Mammary epithelial cell (primary cell): ENCODE data around the gene PDE9A.

Source experiments
- CTCF ChIP-seq, 2 donors: IDR thresholded peaks in 1 of 2; conservative IDR thresholded peaks in 1 of 2; 2 replicates each; pipeline ENCODE4 v1.5.1; 2011 to 2012; ENCODE audit warnings: inconsistent platforms in 2 of 2, low read length in 2 of 2, mild to moderate bottlenecking in 2 of 2, control low read depth in 1 of 2, low read depth in 1 of 2; ENCODE audit not compliant: insufficient read depth in 1 of 2; ENCODE audit errors: extremely low read depth in 1 of 2
- EZH2 ChIP-seq: IDR thresholded peaks from 2 replicates; pipeline ENCODE4 v1.6.1; 2012; ENCODE audit warnings: low read length, inconsistent platforms, borderline replicate concordance

- TF ChIP-seq CTCF (conservative IDR thresholded peaks at IDR 0.05 in 1 of 2, IDR thresholded peaks at IDR 0.05 in 1 of 2; ENCODE audit: extremely low read depth in 1 of 2, insufficient read depth in 1 of 2, low read depth in 1 of 2, low read length in 2 of 2) (no peak), EZH2 (no peak)
These were observed 69.5 kb downstream of the PDE9A start for GRCh38 chr21:42722808-42723473.
